ENCODE measurements around the gene INTS7.

Gene INTS7

DNA sequence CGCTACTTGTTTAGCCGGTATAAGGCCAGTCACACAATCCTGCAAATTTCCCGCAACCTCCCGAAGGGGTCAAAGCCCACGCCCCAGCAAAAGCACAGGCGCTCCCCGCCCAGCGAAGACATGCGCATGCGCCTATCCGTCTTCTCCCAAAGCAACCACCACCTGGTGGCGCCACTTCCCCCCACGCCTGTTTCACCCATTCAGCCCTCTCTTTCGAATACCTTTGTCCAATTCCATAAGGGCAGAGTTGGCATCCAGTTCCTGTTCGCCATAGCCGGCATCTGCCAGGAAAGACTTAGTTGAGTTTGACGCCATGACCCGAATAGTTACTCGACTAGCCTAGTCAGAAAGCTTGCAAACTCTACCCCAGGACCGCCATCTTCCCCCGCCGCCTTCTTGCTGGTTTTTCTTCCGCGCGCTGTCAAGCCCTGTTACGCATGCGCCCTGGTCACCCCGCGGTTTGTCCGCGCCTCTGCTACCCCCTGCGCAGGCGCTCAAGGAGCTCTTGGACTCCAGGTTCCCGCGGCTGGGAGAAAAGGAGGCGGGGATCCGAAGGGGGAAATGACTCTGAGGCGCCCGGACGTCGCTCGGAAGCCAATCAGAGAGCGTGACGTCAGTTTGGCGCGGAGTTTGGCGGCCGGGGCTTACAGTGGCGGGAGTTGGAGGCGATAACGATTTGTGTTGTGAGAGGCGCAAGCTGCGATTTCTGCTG lies at the start of gene INTS7, which contains the start of gene DTL:
TSS of gene INTS7 (minus strand) at position 435 of the 712 bp plus-strand sequence. CDS start at position 315, 120 bp downstream.
TSS of gene DTL (plus strand) at position 626 of the 712 bp plus-strand sequence. CDS start 143 bp downstream, outside the sequence.
- DNase-seq, result peak; percentile 100

DNA sequence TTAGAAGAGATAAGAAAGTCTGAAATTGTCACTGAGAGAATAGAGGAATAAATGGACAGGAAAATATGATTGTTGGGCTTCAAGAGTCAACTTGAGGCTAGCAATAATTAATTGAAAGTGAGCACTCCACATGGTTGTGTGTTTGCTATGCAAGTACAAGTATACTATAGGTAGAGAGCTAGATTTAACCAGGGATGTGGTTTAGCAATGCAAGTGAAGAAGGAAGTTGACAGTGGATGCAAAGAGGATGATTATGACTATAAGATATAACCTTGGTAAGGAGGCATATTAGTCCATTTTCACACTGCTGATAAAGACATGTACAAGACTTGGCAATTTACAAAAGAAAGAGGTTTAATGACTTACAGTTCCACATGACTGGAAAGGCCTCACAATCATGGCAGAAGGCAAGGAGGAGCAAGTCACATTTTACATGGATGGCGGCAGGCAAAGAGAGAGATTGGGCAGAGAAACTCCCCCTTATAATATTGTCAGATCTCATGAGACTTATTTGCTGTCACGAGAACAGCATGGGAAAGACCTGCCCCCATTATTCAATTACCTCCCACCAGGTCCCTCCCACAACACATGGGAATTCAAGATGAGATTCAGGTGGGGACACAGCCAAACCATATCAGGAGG lies 47.5 kb upstream of the INTS7 start:
- DNase-seq, result no peak

DNA sequence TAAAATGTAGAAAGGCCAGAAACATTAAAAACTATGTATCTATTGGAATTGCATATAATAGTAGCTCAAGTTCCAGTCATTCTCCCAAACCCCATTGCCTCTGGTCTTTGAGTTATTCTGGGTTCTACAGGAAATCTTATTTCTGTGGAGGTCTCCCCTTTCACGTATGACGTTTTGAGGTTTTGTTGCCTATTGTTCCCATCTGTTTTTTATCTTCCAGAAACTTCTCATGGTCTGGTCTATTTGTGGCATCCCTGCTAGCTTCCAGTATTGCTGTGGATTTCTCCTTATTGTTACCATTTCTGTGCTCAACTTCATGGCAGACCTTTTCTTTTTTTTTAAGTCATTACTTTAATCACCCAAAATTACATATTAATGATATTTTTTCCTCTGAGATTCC lies 43.5 kb upstream of the INTS7 start:
- DNase-seq, result no peak

DNA sequence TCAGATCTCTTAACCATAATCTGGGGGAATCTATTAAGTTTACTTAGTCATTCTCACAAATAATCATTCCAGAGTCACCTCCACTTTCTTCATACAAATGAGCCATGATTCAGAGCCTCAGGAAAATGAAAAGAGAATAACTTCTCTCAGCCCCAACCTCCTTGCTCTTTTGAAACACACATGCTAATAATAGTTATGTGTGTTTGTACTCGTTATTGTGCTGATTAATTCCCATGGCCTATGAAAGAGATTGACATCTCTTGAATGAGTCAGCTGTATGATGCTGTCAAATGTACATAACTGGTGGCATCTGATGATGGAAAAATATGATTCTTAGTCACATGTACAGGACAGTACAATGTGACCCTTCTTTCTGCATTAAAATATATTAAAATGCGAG lies 41.7 kb upstream of the INTS7 start:
- no peak for DNase-seq

DNA sequence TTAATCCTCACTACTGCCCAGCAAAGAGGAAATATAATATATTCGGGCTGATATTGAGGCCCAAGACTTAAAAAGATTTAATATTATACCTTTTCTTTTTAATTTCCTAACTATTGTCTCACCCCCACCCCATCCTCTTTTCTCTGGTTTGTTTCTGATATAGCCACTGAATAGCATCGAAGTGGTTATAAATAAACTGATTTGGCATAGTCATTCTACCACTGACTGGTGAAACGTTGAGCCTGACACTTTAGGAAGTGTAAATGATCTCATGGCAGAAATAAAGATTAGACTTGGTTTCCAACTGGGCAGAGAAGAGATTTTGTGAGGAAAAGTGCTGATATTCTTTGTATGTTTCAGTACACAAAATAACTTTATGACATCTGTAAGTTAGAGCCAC lies 39.5 kb upstream of the INTS7 start:
- no peak for DNase-seq

DNA sequence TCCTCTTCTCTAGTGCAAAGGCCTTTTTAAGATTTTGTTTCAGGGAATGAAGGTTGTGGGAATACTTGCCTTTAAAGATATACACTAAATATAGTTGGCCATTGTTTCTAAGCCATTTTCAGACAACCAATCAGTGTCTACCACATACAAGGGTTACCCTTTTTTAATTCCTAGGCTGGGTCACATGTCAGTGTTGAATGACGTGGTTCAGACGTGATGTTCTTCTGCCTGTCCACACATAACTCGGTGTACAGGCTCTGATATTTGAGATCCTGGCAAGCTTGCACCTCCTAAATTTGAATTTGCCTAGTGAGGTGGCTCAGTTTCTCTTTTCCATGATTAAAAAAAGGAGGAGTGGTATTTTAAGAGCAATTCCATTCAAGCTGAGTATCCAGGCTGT lies 39.0 kb upstream of the INTS7 start:
- DNase-seq, result no peak

GRCh38 chr1:212073490-212073889 lies 38.1 kb upstream of the INTS7 start:
- no peak for DNase-seq

DNA sequence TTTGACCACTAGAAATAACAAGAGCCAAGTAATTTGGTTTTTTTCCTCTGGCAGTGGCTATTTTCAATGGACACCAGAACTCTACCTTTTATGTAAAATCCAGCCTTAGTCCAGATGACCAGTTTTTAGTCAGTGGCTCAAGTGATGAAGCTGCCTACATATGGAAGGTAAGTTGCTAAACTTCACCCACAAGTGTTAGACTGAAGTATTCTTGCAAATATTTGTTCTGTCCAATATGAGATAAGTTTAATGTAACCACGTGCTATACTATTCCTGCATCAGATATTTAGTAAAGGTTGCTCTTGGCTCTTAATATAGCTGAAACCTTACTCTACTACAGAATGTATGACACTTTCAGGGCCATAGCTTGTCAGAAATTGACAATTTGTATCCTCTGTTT lies 36.7 kb upstream of the INTS7 start:
- DNase-seq, result no peak

DNA sequence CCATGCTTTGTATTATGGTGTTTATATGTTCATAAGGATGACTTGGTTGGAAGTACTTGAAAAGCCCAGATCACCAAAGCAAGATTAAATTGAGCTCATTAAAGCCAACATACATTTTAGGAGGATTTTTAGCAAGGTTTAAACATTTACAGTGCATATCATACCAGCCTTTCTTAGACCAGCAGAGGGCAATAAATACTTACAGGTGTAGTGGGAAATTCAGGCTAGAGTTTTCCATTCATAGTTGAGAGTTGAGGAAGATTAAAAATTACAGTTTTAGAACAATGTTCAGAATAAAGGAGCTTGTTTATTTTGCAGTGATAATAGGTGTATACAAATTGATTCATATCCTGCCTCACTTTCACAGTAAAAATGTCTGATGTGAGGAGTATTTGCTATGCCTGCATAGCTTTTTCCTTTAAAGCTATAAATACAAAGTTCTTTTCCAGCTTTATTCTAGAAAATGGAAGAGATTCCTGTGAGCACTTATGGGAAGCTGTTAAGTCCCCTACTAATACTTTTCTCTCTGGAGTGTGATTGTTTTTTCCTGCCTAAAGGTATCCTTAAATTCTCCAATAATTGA lies 35.5 kb upstream of the INTS7 start:
- DNase-seq, result peak; percentile 69

DNA sequence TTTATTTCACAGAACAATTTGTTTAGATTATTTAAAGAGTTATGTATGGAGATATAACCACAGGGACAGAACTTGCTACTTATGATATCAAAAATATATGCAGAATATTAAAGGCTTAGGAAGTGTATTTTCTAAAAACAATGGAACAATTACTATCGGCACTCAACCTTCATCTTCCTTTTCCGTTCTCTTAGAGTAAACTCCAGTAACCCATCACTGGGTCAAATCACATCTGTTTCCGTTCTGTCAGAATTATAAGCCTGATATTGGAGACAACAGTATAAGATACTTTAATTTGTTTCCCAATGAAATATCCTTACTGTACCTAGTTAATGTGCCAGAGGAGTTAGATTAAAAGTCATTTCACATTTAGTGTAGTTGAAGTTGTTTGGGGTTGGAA lies 32.4 kb upstream of the INTS7 start:
- DNase-seq, result no peak

DNA sequence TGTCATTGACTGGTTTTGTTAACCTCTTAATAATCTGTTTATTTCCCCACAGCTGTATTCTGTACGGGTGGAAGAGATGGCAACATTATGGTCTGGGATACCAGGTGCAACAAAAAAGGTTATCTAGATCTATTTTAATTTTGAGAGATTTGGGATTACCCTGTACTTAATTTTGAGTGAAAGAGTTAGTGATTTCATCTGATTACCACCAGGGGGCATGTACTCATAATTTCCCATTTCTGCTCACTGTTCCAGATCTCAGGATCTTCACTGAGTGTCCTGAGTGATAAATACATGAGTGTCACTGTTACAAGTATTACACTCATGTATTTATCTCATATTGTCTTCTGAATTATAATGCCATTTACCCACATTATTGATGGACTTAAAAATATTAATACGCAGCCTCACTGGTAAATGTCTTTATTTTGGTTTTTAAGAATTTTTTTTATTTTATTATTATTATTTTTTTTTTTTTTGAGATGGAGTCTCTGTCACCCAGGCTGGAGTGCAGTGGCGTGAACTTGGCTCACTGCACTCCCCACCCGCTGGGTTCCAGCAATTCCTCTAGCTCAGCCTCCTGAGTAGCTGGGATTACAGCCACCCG lies 27.6 kb upstream of the INTS7 start:
- DNase-seq, result peak; percentile 75

GRCh38 chr1:212060632-212061472 lies 25.5 kb upstream of the INTS7 start:
- peak; percentile 50 for DNase-seq

- DNase-seq, result no peak
These were observed 20.0 kb upstream of the INTS7 start for GRCh38 chr1:212055333-212055732.

DNA sequence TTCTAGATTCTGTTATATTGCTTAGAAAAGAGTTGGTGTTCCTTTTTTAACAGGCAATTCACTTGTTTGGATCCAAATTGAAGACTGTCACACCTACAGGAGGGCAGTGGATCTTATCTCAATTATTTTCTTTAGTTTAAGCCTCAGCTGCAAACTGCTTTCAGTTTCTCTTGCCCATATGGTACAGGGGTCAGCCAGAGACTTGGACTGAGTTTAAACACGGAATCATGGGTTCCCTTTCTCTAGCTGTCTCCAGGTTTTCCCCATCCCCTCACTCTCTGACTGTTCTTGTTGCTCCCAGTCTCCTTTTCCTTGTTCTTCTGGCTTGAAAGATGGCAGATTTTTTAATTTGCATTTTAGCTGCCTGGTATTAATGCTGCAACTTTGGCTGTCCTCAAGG lies 18.6 kb upstream of the INTS7 start:
- no peak for DNase-seq

- DNase-seq, result no peak
These were observed 10.6 kb upstream of the INTS7 start for GRCh38 chr1:212045981-212046380.

- no peak for DNase-seq
These were observed 9.5 kb upstream of the INTS7 start for GRCh38 chr1:212044851-212045250.

DNA sequence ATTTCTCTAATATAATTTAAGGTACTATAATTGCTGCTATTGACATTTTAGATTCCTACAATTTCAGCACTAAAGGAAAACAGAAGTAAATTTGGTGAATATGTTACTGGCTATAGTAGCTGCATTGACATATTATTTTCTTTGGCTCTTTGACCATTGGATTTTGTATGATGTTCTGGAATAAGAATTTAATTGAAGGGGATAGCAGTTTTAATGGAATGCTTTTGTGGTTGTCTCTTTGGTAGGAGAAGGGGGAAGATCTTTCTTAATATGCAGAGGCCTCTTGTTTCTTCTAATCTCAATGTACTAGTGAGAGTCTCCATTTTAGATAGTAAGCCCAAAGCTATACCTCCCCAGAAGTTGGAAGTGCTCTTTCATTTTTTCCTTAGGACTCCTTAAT lies 7.1 kb upstream of the INTS7 start:
- no peak for DNase-seq

DNA sequence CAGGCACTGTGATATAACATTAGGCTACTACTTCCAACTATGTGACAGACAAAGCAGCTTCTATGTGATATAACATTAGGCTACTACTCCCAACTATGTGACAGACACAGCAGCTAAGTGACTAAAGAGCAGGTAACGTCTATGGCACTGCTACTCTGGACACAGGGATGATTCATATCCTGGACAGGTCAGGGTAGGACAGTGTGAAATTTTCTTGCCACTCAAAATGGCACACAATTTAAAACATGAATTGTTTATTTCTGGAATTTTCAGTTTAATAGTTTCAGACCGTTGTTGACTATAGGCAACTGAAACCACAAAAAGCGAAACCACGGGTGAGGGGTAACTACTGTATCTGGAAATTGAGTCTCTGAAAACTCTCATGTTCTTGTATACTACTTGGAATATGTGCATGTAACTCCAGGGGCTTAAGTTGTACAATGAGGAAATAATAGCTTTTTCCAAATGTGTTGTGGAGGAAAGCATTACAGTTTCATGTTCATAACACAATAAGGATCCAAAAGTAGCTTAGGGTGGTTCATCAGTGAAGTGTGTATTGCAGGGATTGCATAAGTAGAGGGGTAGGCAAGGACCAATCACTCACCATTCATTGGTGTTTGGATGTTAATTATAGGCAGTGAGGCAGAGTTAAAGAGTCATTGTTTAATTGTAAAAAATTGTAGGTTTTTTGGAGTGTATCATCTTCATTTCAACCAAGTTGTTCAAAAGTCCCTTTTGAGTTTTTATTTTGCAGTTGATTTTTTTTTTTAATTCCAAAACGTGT lies 5.5 kb upstream of the INTS7 start:
- no peak for DNase-seq

DNA sequence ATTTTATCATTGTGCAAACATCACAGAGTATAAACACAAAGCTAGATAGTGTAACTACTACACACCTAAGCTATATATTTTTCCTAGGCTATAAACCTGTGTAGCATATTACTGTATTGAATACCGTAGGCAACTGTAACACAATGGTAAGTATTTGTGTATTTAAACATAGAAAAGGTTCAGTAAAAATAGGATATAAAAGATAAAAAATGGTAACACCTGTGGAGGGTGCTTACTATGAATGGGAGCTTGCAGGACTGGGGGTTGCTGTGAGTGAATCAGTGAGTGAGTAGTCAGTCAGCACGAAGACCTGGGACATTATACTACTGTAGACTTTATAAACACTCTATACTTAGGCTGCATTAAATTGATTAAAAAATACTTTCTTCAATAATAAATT lies 4.3 kb upstream of the INTS7 start:
- no peak for DNase-seq

DNA sequence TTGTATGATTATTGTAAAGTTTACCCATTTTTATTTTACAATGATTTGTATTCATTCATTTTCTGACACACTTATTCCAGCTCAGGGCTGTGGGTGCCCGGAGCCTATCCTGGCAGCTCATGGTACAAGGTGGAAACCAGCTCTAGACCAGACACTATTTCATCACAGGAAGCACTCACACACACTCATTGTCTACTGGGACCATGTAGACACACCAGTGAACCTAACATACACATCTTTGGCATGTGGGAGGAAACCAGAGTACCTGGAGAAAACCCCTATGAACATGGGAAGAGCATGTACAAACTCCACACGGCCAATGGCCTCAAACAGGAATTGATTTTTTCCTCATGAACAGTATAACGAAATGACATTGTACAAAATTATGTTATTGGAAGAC lies 2.5 kb upstream of the INTS7 start:
- no peak for DNase-seq

GRCh38 chr1:212035835-212036605 lies 663 bp upstream of the INTS7 start:
- DNase-seq, result peak; percentile 40

Measured in hematopoietic multipotent progenitor cell treated with erythropoietin and hydrocortisone succinate and interleukin-3 and kit ligand, for 6 days (in vitro differentiated cells).